Activated naive CD4-positive, alpha-beta T cell treated with anti-CD3 and anti-CD28 coated beads, Interleukin-2, amount 50 U/mL, for 16 hours (primary cell): ENCODE data around the gene BPIFB2.

Experiments used
- DNase-seq: peaks from one replicate; pipeline ENCODE4 v3.0.0-alpha.2; 2020

The BPIFB2 gene

GRCh38 chr20:33023439-33024242 lies 16.1 kb downstream of the BPIFB2 start:
- no peak for DNase-seq

GRCh38 chr20:33024243-33024560 lies 16.7 kb downstream of the BPIFB2 start:
- DNase-seq: no peak

- no peak for DNase-seq
Observed at GRCh38 chr20:33024609-33025317, 17.3 kb downstream of the BPIFB2 start.

- DNase-seq: no peak
Observed at GRCh38 chr20:33025318-33025876, 17.9 kb downstream of the BPIFB2 start.

- no peak for DNase-seq
Observed at GRCh38 chr20:33026072-33026778, 18.7 kb downstream of the BPIFB2 start.

GRCh38 chr20:33026779-33027759 lies 19.6 kb downstream of the BPIFB2 start:
- DNase-seq: no peak

- no peak for DNase-seq
Observed at GRCh38 chr20:33027769-33028751, 20.6 kb downstream of the BPIFB2 start.

- no peak for DNase-seq
Observed at GRCh38 chr20:33028875-33029274, 21.4 kb downstream of the BPIFB2 start.

GRCh38 chr20:33030076-33030475 lies 22.6 kb downstream of the BPIFB2 start:
- no peak for DNase-seq

GRCh38 chr20:33030569-33030968 lies 23.1 kb downstream of the BPIFB2 start:
- no peak for DNase-seq

GRCh38 chr20:33031531-33031930 lies 24.0 kb downstream of the BPIFB2 start, which contains the start of gene BPIFB6:
BPIFB6 (plus strand) TSS chr20:33031648; CDS start chr20:33031648, 0 bp downstream.
- no peak for DNase-seq

GRCh38 chr20:33032555-33032954 lies 25.1 kb downstream of the BPIFB2 start:
- no peak for DNase-seq

- DNase-seq: no peak
Observed at GRCh38 chr20:33033381-33033780, 25.9 kb downstream of the BPIFB2 start.

GRCh38 chr20:33034115-33034514 lies 26.6 kb downstream of the BPIFB2 start:
- no peak for DNase-seq

- no peak for DNase-seq
Observed at GRCh38 chr20:33034901-33035492, 27.5 kb downstream of the BPIFB2 start.

- no peak for DNase-seq
Observed at GRCh38 chr20:33037456-33037855, 30.0 kb downstream of the BPIFB2 start.

GRCh38 chr20:33038243-33038642 lies 30.7 kb downstream of the BPIFB2 start:
- no peak for DNase-seq

GRCh38 chr20:33042430-33042829 lies 34.9 kb downstream of the BPIFB2 start:
- no peak for DNase-seq

GRCh38 chr20:33042983-33043730 lies 35.7 kb downstream of the BPIFB2 start:
- DNase-seq: no peak

GRCh38 chr20:33043731-33044181 lies 36.3 kb downstream of the BPIFB2 start:
- no peak for DNase-seq
